Suprapubic skin (tissue), 3 donors: ENCODE data around the gene MYH15.

ENCODE experiments used
- POLR2A ChIP-seq, 2 donors: fragments of 450-650 bp; IDR thresholded peaks; one replicate each; pipeline ENCODE4 v1.6.1; 2017; ENCODE audit warnings: antibody characterized with exemption in 2 of 2, mild to moderate bottlenecking in 2 of 2, moderate library complexity in 2 of 2
- TF ChIP-seq, protein P1 (sequence below), 2 donors: fragments of 200-600 bp in 1 of 2; fragments of 450-650 bp in 1 of 2; sonication (generic) in 1 of 2; IDR thresholded peaks; one replicate each; pipeline ENCODE4 v1.5.1; 2016 to 2019; ENCODE audit warnings: antibody characterized with exemption in 2 of 2, mild to moderate bottlenecking in 1 of 2, moderate library complexity in 1 of 2

DNA sequence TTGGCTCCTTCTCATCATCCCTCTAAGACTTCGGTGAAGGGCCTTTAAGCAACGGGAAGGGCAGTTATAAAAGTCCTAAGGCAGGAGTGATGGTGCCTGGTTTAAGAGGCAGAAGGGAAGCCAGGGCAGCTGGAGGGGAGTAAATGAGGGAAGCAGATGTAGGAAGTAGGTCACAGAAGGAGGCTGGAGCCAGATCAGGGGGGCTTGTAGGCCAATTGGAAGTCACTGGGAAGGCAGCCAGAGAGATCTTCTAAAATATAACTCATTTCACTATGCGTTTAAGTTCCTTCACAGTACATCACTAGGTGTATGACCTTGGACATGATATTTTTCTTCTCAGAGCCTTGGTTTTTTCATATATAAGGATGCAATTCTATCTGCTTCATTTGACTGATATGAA, 94.7 kb downstream of the MYH15 start:
- TF ChIP-seq POLR2A (IDR thresholded peaks at IDR 0.05): no peak
- TF ChIP-seq, protein P1, sequence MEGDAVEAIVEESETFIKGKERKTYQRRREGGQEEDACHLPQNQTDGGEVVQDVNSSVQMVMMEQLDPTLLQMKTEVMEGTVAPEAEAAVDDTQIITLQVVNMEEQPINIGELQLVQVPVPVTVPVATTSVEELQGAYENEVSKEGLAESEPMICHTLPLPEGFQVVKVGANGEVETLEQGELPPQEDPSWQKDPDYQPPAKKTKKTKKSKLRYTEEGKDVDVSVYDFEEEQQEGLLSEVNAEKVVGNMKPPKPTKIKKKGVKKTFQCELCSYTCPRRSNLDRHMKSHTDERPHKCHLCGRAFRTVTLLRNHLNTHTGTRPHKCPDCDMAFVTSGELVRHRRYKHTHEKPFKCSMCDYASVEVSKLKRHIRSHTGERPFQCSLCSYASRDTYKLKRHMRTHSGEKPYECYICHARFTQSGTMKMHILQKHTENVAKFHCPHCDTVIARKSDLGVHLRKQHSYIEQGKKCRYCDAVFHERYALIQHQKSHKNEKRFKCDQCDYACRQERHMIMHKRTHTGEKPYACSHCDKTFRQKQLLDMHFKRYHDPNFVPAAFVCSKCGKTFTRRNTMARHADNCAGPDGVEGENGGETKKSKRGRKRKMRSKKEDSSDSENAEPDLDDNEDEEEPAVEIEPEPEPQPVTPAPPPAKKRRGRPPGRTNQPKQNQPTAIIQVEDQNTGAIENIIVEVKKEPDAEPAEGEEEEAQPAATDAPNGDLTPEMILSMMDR (IDR thresholded peaks at IDR 0.05): no peak
